GM12872 (cell line): Measurements from ENCODE around the gene SIAH2.

Experiments
- TF ChIP-seq, protein P1 (sequence below): IDR thresholded peaks from 3 replicates; pipeline ENCODE4 v1.5.1; 2011; ENCODE audit warnings: low read depth, mild to moderate bottlenecking, low read length, moderate library complexity; ENCODE audit not compliant: insufficient read depth

Gene SIAH2

DNA sequence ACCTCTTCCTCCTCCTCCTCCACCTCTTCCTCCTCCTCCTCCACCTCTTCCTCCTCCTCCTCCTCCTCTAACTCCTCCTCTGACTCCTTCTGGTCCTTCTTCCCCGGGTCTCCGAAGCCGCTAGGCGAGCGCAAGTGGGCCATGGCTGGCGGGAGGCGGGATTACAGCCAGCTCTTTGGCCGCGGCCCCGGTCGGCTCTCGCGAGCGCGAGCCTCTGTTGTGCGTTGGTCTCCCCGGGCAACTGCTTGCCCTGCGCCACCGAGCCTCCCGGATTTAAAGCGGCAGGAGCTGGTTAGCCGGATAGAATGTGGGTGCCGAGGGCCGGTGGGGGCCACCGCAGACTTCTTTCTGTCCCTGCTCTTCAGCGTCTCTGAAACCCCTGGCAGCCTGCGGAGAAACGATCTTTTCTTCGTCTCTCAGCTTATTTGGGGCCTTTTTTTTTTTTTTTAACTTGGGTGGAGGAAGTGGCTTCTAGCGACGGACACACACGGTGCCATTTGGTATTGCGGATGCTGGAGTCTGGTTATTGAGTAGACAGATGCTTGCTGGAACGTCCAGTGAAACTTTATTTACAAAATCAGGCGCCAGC lies 59.1 kb downstream of the SIAH2 start, which contains the start of gene ERICH6:
Gene ERICH6 (minus strand): TSS at position 165 of the 589 bp plus-strand sequence. CDS start 22 bp downstream, at position 143.
- TF ChIP-seq, protein P1, sequence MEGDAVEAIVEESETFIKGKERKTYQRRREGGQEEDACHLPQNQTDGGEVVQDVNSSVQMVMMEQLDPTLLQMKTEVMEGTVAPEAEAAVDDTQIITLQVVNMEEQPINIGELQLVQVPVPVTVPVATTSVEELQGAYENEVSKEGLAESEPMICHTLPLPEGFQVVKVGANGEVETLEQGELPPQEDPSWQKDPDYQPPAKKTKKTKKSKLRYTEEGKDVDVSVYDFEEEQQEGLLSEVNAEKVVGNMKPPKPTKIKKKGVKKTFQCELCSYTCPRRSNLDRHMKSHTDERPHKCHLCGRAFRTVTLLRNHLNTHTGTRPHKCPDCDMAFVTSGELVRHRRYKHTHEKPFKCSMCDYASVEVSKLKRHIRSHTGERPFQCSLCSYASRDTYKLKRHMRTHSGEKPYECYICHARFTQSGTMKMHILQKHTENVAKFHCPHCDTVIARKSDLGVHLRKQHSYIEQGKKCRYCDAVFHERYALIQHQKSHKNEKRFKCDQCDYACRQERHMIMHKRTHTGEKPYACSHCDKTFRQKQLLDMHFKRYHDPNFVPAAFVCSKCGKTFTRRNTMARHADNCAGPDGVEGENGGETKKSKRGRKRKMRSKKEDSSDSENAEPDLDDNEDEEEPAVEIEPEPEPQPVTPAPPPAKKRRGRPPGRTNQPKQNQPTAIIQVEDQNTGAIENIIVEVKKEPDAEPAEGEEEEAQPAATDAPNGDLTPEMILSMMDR = peak; percentile 10; the same call in 1 of the 3 replicates

DNA sequence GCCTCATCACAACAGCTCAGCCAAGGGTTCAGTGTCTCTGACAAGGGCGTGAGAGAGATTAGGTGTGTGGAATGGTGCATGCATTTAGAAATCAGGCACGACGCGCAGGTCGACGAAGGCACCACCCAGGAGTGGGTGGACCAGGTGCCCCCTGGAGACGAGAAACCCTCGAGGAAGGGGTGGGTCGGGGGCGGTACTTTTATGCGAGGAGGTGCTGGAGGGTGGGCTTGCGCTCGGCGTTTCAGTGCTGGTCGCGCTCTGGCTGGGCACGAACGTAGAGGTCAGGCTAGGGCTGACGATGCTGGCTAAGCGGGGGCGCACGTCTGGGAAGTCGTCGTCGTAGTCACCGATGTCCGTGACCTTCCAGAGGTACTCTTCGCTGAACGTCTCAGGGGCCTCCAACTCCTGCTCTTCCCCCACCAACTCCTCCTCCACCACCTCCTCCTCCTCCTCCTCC lies 59.6 kb downstream of the SIAH2 start:
- TF ChIP-seq, protein P1 = no peak

DNA sequence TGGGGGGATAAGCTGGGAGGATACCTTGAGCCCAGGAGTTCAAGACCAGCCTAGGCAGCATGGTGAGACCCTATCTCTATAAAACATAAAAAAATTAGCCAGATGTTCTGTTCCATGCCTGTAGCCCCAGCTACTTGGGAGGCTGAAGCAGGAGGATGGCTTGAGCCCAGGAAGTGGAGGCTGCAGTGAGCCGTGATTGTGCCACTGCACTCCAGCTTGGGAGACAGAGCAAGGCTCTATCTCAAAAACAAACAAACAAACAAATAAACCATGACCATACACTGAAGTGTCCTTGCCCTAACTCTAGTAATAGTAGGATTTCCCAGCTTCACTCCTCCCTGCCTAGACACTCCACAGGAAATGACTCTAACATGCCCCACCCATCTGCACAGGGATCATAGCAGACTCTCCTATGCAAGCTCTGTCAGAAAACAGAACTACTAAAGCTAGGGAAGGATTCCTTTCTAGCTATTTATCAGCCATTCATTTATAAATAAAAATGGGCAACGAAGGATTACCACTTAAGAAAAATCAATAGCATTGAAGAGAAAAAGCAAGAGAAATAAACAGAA lies 63.8 kb downstream of the SIAH2 start:
- TF ChIP-seq, protein P1 = no peak

DNA sequence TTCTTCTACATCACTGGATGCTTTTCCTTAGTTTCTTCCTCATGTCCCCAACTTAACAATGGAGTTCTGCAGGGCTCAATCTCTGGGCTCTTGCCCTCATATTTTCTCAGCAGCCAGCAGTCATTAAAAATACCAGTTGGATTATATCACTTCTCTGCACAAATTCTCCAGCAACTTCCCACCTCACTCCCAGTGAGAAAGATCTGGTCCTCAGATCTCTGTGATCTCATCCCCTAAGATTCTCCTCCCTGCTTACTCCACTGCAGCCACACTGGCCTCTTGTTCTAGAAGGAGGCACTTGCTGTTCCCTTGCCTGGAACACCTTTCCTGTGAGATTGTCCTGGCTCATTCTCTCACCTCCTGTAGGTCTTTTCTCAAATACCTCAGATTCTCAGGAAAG lies 65.3 kb downstream of the SIAH2 start:
- TF ChIP-seq, protein P1 = no peak

DNA sequence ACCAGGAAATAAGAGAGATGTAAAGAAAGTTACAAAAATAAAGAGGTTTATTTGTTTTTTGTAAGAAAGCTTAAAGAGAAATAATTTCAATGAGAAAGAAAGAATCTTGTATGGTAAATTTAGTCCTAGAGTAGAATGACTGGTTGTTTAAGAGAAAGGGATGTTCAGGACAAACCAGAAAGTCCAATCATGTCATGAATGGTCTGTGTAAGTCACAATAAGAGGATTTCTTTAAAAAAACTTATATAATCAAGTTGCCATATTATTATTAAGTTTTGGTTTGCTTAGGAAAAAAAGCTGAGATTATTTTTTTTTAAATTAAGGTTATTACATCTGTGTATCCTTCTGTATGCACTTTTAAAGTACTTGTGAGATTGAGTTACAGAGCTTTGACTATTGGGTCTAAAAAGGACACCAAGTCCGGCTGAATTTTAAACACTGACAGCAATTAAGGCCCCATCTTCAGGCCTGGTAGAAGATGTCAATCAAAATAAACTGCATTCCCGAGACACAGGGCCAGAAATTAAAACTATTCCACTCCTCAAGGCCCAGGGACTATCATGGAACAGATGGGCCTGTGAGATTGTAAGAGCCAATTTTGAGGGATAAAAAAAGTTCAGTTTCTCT lies 71.4 kb downstream of the SIAH2 start:
- TF ChIP-seq, protein P1 = no peak
